ENCODE data around the gene PARD3B.

DNA sequence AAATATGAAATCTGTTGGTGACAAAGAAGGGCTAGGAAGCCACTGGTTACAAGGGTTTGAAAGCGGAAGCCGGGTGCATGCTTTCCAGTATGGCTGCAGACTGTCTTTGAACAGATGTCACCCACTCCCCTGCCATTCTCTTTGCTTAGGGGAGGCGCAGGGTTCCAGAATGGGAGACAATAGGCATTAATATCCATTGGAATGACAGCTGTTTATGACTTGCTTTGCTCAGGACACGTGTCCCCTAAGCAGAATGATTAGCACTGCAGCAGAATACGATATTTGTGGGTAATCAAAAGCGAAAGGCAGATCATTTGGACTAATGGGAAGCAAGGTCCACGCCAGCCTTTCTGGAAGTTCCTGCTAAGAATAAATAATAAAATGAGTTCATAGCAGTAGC, 1111.2 kb downstream of the PARD3B start:
- TF ChIP-seq, protein P1, sequence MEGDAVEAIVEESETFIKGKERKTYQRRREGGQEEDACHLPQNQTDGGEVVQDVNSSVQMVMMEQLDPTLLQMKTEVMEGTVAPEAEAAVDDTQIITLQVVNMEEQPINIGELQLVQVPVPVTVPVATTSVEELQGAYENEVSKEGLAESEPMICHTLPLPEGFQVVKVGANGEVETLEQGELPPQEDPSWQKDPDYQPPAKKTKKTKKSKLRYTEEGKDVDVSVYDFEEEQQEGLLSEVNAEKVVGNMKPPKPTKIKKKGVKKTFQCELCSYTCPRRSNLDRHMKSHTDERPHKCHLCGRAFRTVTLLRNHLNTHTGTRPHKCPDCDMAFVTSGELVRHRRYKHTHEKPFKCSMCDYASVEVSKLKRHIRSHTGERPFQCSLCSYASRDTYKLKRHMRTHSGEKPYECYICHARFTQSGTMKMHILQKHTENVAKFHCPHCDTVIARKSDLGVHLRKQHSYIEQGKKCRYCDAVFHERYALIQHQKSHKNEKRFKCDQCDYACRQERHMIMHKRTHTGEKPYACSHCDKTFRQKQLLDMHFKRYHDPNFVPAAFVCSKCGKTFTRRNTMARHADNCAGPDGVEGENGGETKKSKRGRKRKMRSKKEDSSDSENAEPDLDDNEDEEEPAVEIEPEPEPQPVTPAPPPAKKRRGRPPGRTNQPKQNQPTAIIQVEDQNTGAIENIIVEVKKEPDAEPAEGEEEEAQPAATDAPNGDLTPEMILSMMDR (IDR thresholded peaks at IDR 0.05; ENCODE audit: insufficient read depth, low read length, poor library complexity, severe bottlenecking): no peak
- no peak for TF ChIP-seq EZH2phosphoT487 (conservative IDR thresholded peaks at IDR 0.05; ENCODE audit: low read length)

All from SU-DHL-6 (cell line).